DMS 273 (cell line): Measurements from ENCODE around the gene CABYR.

Source experiments
- DNase-seq: peaks from one replicate; lab custom pipeline; 2025; ENCODE audit not compliant: unreplicated experiment; lab: John Stamatoyannopoulos, UW

The CABYR gene

GRCh38 chr18:24138789-24139616 is at the start of gene CABYR:
TSS of gene CABYR (plus strand) at chr18:24139062. CDS start at chr18:24143115, 4,053 bp downstream.
- peak; percentile 95 for DNase-seq

- no peak for DNase-seq
These were observed 49.8 kb upstream of the CABYR start for GRCh38 chr18:24089076-24089475.

GRCh38 chr18:24089515-24090337 is 49.1 kb upstream of the CABYR start:
- no peak for DNase-seq

- DNase-seq = no peak
These were observed 48.0 kb upstream of the CABYR start for GRCh38 chr18:24090876-24091275.

DNA sequence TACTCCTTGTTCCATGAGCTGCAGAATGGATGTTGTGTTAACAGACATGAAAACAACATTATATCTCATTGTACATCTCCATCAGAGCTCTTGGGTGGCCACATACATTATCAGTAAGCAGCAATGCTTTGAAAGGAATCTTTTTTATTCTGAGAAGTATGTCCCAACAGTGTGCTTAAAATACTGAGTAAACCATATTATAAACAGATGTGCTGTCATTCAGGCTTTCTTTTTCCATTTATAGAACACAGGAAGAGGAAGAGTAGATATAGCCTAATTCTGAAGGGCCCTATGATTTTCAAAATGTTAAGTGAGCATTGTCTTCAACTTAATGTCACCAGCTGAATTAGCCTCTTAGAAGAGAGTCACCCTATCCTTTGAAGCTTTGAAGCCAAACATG is 44.3 kb upstream of the CABYR start:
- no peak for DNase-seq

- no peak for DNase-seq
These were observed 42.9 kb upstream of the CABYR start for GRCh38 chr18:24095976-24096375.

GRCh38 chr18:24103320-24104021 is 35.4 kb upstream of the CABYR start:
- DNase-seq = no peak

- DNase-seq = no peak
These were observed 34.4 kb upstream of the CABYR start for GRCh38 chr18:24104486-24104885.

DNA sequence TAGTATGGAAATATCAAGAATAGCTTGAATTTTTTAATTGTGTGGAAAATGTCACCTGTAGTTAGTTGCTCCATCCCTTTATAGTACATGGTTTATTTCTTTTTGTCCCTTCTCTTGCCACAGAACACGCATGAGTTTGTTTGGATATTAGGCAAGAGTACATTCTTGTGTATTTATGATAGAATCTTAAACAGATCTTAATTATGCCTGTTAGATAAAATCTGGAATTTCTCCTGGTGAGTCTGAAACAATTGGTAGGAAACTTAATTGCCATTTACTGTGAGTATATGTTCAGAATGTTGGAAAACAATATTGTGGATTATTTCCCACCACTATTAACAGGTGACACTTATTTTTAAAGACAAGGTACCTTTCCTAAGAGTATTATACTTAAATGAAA is 30.2 kb upstream of the CABYR start:
- DNase-seq = no peak

DNA sequence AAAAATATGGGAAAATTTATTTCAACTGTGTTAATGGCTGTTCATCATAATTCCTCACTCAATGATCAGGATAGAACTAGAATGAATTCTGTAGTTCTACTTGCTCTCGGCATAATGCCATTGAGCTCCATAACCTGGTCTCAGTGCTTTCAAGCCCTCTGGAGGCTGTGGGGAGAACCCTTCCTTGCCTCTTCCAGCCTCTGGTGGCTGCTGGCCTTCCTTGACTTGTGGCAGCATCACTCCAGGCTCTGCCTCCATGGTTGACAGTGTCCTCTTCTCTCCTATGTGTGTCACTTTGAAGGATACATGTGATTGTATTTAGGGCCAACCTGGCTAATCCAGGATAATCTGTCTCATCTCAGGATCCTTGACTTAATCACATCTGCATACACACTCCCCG is 26.9 kb upstream of the CABYR start:
- no peak for DNase-seq

DNA sequence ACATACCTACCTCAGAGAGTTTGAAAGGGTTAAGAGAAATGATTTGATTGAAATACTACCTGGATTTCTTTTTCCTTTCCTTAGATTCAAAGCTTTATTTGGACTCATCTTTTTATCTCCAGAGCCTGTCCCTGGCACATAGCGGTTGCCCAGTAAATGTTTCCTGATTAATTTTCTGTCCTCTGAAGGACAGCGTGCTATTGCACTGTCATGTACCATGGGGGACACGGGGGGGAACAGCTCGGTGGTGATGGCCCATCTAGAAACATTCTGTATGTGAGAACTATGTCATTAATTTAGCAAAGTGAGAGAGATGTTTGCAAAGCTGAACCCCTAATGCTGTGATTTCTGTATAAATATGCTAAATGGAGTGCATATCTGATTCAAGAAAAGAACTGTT is 26.4 kb upstream of the CABYR start:
- no peak for DNase-seq

- no peak for DNase-seq
These were observed 25.8 kb upstream of the CABYR start for GRCh38 chr18:24112874-24113615.

DNA sequence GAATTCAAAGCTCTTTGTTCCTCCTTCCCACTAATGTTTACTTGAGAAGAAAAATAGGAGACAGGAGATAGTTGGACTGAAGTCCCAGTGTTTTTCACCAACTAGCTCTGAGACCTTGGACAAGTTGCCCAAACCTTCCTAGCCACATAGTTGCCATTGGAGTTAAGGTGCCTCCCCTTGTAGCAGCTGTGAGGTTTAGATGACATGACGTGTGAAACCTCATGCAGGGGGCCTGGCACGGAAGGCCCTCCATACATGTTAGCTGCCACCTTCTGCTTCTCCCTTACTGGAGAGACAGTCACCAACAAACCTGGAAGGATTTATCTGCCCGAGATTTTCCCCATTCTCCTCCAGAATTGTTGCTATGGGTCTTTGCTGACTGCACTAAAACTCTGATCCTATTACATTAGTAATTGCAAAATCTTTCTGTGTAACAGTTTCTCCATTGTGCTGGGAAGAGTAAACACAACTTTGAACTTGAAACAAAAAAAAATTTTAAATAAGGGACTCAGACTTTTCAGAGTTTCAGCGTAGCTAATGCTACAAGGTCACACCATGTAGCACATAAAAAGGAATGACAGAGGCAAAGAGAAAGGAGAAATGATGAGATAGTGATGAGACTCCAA is 23.8 kb upstream of the CABYR start:
- no peak for DNase-seq

DNA sequence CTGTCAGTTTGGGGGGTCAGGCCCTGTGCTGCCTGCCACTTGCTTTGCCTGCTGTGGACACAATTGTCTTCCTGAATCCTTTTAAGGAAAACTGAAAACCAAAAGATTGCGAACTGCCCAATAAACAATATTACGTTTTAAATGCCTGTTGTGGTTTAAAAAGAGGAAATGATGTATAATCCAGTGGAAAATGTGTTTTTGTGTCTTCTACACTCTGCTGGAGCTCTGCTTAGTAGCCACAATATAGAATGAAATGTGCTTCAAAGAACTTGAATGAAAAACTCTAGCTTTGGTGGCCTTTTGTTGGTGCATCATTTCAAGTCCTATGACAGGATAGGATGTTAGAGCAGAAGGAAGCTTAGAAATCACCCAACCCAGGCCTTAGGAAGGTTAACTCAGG is 23.2 kb upstream of the CABYR start:
- no peak for DNase-seq

GRCh38 chr18:24118750-24119577 is 19.9 kb upstream of the CABYR start:
- peak; percentile 87 for DNase-seq

- no peak for DNase-seq
These were observed 18.2 kb upstream of the CABYR start for GRCh38 chr18:24120676-24121075.

DNA sequence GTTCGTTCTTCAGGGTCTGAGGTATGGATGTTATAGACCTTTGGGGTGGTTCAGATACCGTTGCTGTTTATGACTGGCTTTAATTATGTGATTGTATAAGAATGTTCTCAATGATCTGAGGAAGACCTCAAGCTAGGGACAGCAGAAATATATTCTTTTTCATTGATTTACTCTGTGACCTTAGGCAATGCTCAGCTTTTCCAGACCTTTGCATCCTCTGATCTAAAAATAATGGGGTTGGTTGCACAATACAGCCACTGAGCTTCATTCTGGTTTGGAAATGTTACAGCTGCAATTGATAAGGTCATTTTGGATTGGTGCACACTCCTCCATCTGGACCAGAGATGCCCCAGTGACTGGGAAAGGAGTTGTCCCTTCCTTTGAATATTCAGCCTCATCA is 17.2 kb upstream of the CABYR start:
- DNase-seq = no peak

- no peak for DNase-seq
These were observed 12.5 kb upstream of the CABYR start for GRCh38 chr18:24126155-24126961.

DNA sequence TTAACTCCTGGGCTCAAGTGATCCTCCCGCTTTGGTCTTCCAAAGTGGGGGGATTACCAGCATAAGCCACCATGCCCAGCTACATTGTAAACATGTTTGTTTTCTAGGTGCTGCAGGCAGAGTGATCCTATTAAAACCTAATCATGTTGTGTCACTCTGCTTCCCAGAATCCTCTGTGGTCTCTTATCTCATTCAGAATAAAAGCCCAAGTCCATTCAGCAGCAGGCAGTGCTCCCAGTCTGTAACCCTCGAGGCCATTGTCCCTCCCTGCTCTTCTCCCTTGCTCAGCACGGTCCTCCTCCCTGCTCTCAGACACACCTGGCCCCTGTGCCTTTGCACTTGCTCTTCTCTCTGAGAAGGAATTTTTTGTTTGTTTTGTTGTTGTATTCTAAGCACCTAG is 11.1 kb upstream of the CABYR start:
- no peak for DNase-seq
